Germinal center (tissue), 1 donor: ENCODE results near the gene CEACAM20.
"Not testable (repeated sequence)": the region's sequence is repeated elsewhere in the genome, so short reads cannot be mapped to it uniquely, and the experiment has no call there.

Experiments used
- DNase-seq: peaks from one replicate; pipeline ENCODE4 v3.0.0; 2012; ENCODE audit warnings: mixed read lengths, low spot score

CEACAM20 gene

DNA sequence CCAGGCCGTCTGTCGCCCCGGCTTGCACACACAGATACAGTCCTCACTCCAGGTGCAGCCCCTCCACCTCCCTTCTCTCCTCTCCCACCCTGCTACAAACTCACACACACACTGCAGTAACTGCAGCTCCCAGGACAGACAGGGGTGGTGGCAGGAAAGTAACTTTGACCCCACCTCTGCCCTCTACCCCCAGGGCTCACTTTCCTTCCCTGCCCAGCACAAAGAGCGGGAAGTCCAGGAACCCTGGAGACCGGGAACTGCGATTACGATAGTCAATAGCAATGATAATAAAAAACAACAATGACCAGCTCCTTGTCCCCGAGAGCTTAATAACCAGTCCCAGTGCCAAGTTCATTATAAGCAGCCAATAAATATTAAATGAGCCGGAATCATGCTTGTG, at the start of gene CEACAM20:
Gene CEACAM20, minus strand, starts transcription at position 140 of the 400 bp plus-strand sequence. CDS start 166 bp downstream, outside the sequence.
- DNase-seq = no peak

DNA sequence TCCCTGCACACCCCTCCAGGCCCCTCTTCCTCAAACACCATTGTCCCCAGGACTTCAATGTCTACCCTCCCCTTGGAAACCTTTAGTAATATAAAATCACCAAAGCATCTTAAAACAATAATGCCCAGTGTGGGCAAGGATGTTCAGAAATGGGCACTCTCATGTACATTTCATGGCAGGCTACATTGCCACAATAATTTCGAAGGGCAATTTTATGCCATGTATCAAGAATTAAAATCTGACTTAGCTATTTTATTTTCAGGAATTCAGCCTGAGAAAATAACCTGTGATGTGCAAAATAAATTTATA, 48.0 kb upstream of the CEACAM20 start:
- DNase-seq = no peak

DNA sequence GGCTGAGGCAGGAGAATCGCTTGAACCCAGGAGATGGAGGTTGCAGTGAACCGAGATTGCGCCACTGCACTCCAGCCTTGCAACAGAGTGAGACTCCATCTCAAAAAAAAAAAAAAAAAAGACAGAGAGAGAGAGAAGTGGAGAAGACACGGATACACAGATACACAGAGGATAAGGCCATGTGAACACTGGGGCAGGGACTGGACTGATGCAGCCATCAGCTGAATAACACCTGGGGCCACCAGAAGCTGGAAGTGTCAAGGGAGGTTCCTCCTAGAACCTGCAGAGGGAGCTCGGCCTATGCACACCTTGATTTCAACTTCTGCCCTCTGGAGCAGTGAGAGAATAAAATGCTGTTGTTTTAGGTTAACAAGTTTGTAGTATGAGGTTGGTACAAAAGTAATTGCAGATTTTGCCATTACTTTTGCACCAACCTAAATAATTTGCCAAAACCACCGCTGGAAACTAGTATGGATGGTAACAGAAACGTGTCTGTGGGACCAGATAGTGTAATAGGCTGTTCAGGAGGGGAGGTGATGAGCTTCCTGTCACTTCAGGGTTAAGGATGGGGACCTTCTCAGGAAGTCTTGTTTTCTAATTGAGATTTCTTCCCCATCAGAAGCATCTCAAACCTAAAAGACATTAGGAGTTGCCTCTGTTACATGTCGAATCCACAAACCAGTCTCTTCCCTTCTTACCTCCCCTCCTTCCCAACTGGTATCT, 47.5 kb upstream of the CEACAM20 start:
- DNase-seq = peak; percentile 11

DNA sequence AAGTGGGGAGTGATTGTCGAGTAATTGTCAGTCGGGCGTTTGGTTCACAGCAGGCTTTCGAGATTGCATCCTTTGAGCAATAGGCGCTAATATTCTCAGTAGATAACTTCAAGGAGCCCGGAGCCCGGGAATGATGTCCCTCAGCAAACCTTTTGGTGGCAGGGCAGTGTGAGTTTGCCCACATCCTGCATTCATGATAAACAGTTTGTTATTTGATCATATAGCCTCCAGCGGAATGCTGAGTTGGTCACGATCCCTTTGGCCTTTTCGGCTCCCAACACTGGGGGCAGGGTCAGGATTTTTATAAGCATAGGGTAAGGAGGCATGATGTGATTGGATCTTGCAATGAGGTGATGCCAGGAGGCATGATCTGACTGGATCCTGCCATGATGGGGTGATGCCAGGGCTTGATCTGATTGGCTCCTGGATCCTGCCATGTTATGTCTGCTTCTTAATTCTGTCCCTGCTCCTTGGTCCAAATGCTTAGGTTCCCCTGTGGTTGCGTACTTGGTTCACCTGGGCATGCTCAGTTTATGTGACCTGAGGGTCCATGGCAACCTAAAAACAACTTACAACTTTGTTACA, 45.7 kb upstream of the CEACAM20 start:
- DNase-seq = no peak

- no peak for DNase-seq
Measured at GRCh38 chr19:44574186-44574950, 44.9 kb upstream of the CEACAM20 start.

DNA sequence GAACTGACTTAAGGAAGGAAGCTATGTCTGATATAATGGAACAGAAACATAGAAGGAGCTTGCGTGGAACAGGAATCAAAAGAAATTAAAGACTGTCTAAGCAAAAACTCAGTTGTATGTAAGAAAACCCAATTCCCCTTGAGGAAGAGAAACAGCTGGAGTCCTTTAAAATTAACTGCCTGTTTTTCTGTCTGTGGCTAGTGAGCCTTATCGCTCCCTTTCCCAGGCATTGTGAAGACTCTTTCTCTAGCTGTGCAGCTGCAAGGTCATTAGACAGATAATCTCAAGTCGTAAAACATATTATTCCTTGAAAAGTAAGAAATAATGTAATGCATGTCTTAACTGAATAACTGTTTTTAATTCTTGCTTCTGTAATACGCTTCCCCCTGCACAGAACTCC, 44.2 kb upstream of the CEACAM20 start:
- DNase-seq = no peak

GRCh38 chr19:44573183-44573582, 43.7 kb upstream of the CEACAM20 start:
- DNase-seq = no peak

DNA sequence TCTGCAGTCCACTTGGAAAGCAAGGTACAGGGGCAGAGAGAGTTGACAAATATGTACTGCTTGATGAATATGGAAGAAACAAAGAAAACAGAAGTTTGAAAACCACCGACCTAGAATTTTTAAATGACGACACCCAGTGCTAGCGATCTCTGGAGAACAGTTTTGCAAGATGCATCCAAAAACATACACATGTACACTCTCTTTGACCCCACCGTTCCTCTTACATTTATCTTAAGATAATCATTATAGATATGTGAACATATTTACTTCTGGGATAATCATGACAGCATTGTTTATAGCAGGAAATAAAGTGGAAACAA, 43.1 kb upstream of the CEACAM20 start:
- DNase-seq = no peak

DNA sequence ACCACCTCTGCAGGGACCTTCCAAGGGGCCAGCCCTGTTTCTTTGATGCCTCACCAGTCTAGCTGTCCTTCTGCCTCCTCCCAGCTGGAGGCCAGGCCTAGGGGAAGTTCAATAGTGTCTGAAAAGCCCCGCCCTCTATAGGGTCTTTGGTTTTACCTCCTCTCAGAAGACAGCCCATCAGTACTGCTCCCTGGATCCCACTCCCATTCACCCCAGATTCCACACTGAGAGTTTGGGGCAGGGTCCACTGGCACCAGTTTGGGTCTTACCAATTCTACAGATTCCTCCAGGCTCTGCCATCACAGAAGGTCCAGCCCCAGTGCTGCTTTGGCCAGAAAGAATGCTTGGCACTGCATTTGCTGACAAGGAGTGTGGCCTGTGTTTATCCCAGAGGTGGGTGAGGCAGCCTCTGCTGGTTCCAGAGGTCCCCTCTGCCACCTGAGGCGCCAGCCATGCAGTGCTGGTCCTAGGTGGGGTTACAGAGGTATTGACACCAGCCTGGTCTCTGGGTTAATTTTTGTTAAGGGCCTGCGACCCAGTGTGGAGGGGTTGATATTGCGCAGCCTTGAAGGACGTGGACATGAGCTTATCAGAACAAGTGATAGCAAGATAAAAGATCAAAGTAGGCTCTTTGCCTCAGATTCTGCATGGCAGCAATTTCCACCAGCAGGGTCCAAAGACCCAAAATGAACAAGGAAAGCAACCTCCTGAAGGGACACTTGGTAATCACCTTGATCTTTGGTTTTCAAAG, 42.5 kb upstream of the CEACAM20 start:
- DNase-seq = no peak

DNA sequence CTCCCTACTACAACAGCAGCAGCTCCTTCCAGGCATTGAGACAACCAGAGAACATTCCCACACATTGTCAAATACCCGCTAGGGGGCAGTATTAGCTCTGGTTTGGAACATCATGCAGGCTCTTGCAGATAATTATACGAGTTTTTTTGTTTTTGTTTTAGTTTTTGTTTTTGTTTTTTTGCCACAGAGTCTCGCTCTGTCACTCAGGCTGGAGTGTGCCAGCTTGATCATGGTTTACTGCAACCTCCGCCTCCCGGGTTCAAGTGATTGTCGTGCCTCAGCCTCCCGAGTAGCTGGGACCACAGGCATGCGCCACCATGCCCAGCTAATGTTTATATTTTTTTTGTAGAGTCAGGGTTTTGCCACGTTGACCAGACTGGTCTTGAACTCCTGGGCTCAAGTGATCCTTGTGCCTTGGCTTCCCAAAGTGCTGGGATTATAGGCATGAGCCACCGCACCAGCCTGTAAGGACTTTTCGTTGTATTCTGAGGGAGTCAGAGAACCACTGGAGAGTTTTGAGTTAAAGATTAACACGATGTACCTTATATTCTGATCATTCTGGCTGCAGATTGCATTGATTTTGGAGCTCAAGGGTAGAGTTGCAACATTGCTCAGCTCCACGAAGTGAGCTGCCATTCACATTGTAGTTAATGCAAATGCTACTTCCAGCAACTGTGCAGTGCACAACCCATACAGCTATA, 41.7 kb upstream of the CEACAM20 start:
- DNase-seq = peak; percentile 42

- no peak for DNase-seq
Measured at GRCh38 chr19:44570603-44570983, 41.1 kb upstream of the CEACAM20 start.

- no peak for DNase-seq
Measured at GRCh38 chr19:44567745-44568144, 38.3 kb upstream of the CEACAM20 start.

DNA sequence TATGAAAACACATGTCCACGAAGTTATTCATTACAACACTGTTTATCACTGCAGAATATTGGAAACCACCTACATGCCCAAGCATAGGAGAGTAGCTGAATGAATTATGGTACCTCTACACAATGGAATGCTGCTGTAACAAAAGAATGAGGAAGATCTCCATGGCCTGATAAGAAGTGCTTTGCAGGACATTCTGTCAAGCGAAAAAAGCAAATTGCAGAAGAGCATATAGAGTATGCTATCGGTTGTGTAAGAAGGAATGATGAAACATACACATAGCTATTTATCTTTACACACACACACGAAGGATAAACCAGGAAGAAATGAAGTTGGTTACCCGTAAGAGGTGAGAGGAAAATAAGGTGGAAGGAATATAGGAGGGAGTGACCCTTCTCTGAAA, 37.5 kb upstream of the CEACAM20 start:
- no peak for DNase-seq

DNA sequence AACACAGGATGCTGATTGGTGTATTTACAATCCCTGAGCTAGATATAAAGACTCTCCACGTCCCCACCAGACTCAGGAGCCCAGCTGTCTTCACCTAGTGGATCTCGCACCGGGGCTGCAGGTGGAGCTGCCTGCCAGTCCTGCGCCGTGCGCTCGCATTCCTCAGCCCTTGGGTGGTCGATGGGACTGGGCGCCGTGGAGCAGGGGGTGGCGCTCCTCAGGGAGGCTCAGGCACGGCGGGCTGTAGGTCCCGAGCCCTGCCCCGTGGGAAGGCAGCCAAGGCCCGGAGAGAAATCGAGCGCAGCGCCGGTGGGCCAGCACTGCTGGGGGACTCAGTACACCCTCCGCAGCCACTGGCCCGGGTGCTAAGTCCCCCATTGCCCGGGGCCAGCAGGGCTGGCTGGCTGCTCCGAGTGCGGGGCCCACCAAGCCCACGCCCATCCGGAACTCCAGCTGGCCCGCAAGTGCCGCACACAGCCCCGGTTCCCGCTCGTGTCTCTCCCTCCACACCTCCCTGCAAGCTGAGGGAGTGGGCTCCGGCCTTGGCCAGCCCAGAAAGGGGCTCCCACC, 33.7 kb upstream of the CEACAM20 start:
- not testable (repeated sequence) for DNase-seq

DNA sequence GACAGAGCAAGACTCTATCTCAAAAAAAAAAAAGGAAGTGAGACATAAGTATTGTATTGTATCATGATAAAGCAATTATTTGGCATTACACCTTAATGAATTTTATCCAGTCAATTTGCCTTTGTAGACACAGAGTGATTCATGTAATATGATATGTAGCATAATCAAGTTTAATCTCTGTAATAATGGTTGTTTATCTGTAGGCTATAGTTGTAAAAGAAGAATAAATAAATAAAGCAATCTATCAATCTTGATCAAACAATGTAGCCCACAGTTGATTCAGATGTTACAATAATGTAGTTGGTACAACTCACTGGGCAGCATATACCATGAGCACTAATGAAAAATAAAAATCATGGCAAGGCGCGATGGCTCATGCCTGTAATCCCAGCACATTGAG, 28.5 kb upstream of the CEACAM20 start:
- no peak for DNase-seq

DNA sequence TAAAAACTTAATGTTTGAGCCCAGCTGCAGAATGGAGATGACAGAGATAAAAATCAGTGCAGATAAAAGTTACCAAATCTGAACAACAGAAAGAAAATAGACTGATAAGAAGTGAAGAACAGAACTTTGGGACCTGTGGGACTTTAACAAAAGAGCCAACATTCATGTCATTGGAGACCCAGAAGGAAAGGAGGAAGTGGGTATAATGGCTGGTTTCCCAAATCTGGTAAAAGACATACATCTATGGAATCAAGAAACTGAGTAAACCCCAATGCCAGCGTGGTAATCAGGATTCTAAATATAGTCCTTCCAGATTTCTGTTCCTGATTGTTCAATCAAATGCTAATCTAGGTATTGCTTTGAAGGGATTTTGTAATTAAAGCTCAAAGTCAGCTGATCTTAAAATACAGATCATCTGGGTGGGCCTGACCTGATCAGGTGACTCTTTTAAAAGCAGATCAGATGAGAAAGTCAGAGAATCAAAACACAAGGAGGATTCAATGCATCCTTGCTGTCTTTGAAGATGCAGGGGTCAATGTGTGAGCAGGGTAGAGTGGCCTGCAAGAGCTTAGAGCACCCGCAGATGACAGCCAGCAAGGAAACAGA, 25.3 kb upstream of the CEACAM20 start:
- DNase-seq = no peak

DNA sequence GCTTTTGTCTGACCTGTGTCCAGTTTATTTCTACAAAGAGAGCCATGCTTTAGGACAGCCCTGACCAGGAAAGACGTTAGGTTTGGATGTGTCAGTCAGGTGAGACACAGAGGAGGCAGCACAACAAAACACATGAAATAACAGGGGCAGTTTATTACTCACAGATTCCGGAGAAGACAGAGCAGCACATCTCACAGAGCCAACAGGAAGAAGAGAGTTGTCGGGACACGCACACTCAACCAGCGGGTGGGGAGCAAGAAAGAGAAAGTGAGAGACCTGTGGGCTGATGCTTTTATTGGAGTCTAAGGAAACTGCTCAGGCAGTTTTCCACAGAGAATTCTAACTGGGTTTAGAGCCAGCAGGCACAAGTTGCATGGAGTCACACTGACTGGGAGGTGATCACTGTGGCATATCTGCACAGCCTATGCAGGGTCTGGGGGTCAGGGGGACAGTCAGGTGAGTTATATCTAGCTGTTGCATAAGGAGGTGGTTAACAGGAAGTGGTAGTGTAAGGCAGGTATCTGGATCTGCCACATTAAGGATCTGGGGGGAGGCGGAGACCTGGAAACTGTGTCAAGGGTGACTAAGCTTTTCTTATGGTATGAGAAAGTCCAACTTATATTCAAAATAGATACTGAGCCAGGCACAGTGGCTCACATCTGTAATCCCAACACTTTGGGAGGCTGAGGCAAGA, 24.1 kb upstream of the CEACAM20 start:
- no peak for DNase-seq

GRCh38 chr19:44552324-44552723, 22.8 kb upstream of the CEACAM20 start:
- DNase-seq = peak; percentile 63

DNA sequence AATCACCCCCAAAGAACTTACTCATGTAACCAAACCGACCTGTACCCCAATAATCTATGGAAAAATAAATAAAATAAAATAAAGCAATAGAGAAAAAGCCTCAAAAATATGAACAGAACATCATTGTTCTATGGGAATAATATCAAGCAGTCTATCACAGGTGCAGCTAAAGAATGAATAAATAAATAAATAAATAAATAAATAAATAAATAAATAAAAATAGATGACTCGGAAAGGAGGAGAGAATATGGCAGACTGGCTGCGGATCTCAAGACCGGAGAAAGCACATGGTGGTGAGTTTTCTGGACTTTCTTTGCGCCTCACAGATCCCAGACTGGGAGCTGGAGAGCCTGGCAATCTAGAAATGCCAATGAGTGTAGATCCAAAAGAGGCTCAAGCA, 22.4 kb upstream of the CEACAM20 start:
- DNase-seq = no peak

GRCh38 chr19:44550976-44551375, 21.5 kb upstream of the CEACAM20 start:
- DNase-seq = not testable (repeated sequence)

DNA sequence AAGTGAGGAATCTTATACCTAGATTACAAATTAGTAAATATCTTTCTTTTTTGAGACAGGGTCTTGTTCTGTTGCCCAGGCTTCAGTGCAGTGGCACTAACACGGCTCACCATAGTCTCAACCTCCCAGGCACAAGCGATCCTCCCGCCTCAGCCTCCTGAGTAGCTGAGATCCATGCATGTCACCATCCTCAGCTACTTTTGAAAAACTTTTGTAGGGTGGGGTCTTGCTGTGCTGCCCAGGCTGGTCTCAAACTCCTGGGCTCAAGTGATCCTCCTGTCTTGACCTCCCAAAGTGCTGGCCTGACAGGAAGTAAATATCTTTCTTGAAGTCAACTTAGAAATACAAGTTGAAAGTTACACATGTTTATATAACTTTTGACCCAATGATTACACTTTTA, 20.0 kb upstream of the CEACAM20 start:
- no peak for DNase-seq
